Colonic mucosa (tissue), 4 donors: ENCODE results near the gene CASP1. TPM values are rescaled to one million over a fixed set of nuclear protein-coding genes. Genes with fewer than 3 reads are reported as not detected.

ENCODE experiments used
- DNase-seq: peaks from one replicate; pipeline ENCODE4 v3.0.0-alpha.2; 2020
- H3K27ac ChIP-seq: fragments of 200-600 bp; one replicate; pipeline ENCODE4 v1.8.0; 2021
- H3K27me3 ChIP-seq: fragments of 200-600 bp; one replicate; pipeline ENCODE4 v1.8.0; 2021
- H3K36me3 ChIP-seq: fragments of 200-600 bp; one replicate; pipeline ENCODE4 v1.8.0; 2021
- H3K4me1 ChIP-seq: fragments of 200-600 bp; one replicate; pipeline ENCODE4 v1.8.0; 2021; ENCODE audit warnings: mild to moderate bottlenecking
- H3K4me3 ChIP-seq: fragments of 200-600 bp; one replicate; pipeline ENCODE4 v1.8.0; 2021
- H3K9ac ChIP-seq, 2 donors: one replicate each; pipeline ENCODE4 v1.7.0; 2013; ENCODE audit warnings: control low read depth in 2 of 2, low read depth in 2 of 2, low read length in 2 of 2
- H3K9me3 ChIP-seq: fragments of 200-600 bp; one replicate; pipeline ENCODE4 v1.8.0; 2021
- intact Hi-C: fragments of 100-400 bp; cut with DNase I; formaldehyde crosslinking; loops from one replicate; pipeline ENCODE4 v1.14.1; 2022
- total RNA-seq, 2 donors: library from RNA; stranded (reverse); fragmentation: NEBNext Ultra II Directional in 1 of 2; extraction: Animal tissue kit (Norgen Biotek cat#: 25700) in 1 of 2; gene quantifications; one replicate each; pipeline ENCODE4 v1.2.1, GENCODE V29; 2021
- TF ChIP-seq, protein P1 (sequence below): fragments of 200-600 bp; IDR thresholded peaks from one replicate; pipeline ENCODE4 v1.8.0; 2022; ENCODE audit warnings: antibody characterized with exemption, mild to moderate bottlenecking
- donor health status: healthy.
- donor health status: DM: no; HTN: no; CAD: no.
- donor health status: DM: no; HTN: no; CAD: no.

The CASP1 gene
- total RNA-seq, 2 donors from 2014 or later = 68.7 to 73.7 TPM

DNA sequence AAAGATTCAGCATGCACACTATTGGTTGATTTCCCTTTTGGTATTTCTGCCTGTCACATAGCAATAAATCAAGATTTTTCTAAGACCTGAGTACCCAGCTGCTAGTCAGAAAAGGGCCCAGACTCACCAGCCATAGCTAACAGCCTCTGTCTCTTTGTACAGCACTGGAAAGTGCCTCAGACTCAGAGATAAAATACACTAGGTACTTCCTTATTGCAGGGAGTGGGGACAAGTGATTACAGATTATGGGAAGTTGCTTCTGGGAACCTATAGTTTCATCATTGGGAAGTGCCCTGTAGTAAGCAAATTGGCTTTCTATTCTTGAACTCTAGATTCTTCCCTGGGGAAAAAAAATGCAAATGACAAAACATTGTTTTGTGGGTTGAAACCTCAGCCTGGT is 11.9 kb downstream of the CASP1 start, which contains the start of gene CASP5:
Gene CASP5 (minus strand): TSS at position 166 of the 400 bp plus-strand sequence. CDS start 32 bp downstream, at position 134.
- Histone ChIP-seq H3K9ac (peak within 1 kb of the TSS in 1 of 2 donors; percentile 36), H3K27me3 (no peaks in the 10 kb centered on the region), H3K27ac (peak within 1 kb of the TSS; percentile 80), H3K4me3 (peak within 1 kb of the TSS; percentile 14), H3K36me3 (peaks cover 5% of the 10 kb centered on the region), H3K4me1 (peaks cover 7% of the 10 kb centered on the region), H3K9me3 (no peaks in the 10 kb centered on the region)
- DNase-seq = peak; percentile 49
- intact Hi-C loops = no loop called here
- TF ChIP-seq, protein P1, sequence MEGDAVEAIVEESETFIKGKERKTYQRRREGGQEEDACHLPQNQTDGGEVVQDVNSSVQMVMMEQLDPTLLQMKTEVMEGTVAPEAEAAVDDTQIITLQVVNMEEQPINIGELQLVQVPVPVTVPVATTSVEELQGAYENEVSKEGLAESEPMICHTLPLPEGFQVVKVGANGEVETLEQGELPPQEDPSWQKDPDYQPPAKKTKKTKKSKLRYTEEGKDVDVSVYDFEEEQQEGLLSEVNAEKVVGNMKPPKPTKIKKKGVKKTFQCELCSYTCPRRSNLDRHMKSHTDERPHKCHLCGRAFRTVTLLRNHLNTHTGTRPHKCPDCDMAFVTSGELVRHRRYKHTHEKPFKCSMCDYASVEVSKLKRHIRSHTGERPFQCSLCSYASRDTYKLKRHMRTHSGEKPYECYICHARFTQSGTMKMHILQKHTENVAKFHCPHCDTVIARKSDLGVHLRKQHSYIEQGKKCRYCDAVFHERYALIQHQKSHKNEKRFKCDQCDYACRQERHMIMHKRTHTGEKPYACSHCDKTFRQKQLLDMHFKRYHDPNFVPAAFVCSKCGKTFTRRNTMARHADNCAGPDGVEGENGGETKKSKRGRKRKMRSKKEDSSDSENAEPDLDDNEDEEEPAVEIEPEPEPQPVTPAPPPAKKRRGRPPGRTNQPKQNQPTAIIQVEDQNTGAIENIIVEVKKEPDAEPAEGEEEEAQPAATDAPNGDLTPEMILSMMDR = no peak

DNA sequence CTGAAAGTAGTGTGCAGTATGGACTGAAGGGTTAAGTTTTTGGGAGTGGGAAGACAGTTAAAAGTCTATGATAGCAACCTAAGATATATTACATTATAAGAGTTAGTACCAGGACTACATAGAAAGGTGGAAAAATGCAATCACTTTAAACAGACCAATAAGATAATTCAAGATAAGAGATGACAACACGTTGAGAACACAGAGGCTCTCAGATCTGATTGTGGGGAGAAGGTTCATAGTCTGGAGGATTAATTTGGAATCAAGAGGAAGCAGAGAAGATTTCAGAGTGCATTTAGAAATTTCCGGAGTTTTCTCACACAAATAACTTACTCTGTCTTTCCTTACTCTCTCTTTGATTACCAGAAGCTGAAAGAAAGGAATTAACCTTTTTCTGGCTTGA is 12.4 kb downstream of the CASP1 start:
- Histone ChIP-seq H3K36me3 (peaks cover 5% of the 10 kb centered on the region), H3K27ac (peak overlapping the region; percentile 80), H3K9ac (peak overlapping the region in 1 of 2 donors; percentile 36), H3K4me3 (peak overlapping the region; percentile 14), H3K27me3 (no peaks in the 10 kb centered on the region), H3K9me3 (no peaks in the 10 kb centered on the region), H3K4me1 (peaks cover 7% of the 10 kb centered on the region)
- intact Hi-C loops = no loop called here
- TF ChIP-seq, protein P1 = no peak
- DNase-seq = no peak

DNA sequence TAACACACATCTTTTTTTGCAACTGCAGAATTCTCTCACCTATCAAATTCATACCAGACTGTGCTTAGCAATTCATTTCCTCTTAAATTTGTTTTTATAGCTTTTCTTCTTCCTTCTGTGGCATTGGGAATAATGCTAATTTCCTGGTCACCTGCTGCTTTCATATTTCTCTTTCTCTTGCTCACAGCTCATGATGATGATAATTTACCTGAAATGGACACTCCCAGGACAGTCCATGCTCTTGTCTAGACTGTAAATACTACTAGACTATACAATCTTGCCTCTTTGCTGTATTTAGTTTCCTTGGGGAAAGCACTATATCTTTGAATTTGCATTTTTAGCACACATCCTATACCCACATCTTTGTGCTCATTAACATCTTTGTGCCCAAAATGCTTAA is 27.5 kb downstream of the CASP1 start:
- no peak overlapping the region for H3K4me3 ChIP-seq
- no peaks in the 10 kb centered on the region for H3K27me3 ChIP-seq
- intact Hi-C loops = no loop called here
- no peaks in the 10 kb centered on the region for H3K4me1 ChIP-seq
- H3K27ac ChIP-seq = no peak overlapping the region
- H3K9ac ChIP-seq = no peak overlapping the region
- TF ChIP-seq, protein P1 = no peak
- H3K36me3 ChIP-seq = no peaks in the 10 kb centered on the region
- no peak for DNase-seq
- no peaks in the 10 kb centered on the region for H3K9me3 ChIP-seq

DNA sequence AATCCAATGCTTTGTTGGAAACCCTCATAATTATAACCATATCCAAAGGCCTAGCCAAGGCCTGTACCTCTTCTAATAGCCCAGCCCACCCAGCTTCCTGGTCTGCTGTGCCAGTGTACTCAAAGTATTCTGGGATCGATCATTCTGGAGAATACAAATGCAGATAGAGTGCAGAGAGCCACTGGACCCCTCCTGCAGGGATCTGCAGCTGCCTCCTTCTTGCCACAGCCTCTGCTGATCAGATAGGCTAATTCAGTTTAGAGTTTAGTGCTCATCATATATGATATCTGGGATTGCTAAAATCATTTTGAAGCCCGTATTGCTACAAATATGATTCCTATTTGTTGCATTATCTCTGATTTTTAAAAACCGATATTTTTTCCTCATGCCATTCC is 29.5 kb downstream of the CASP1 start:
- H3K9ac ChIP-seq = no peak overlapping the region
- no peak for DNase-seq
- H3K9me3 ChIP-seq = no peaks in the 10 kb centered on the region
- no peaks in the 10 kb centered on the region for H3K36me3 ChIP-seq
- no peaks in the 10 kb centered on the region for H3K4me1 ChIP-seq
- no peak overlapping the region for H3K27ac ChIP-seq
- intact Hi-C loops = no loop called here
- H3K27me3 ChIP-seq = no peaks in the 10 kb centered on the region
- no peak overlapping the region for H3K4me3 ChIP-seq
- TF ChIP-seq, protein P1 = no peak

DNA sequence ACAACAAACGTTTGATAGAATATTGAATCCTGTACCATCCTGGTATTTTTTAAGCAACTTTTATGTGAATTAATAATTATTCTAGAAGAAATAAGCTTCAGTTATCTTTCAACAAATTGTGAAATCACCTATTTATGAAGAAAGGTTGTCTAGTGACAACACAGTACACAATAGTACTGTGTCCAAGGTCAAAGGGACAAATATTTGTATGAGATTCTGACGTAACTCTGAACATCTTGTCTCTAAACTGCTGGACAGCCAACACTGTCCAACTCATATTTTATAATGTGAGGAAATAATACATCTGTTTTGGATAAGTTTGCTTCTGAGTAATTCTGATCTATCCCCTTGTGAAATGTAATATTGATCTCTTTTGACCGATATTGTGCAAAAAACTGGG is 30.9 kb downstream of the CASP1 start:
- Histone ChIP-seq H3K27ac (no peak overlapping the region), H3K4me1 (no peaks in the 10 kb centered on the region), H3K4me3 (no peak overlapping the region), H3K9me3 (no peaks in the 10 kb centered on the region), H3K9ac (no peak overlapping the region), H3K27me3 (no peaks in the 10 kb centered on the region), H3K36me3 (no peaks in the 10 kb centered on the region)
- TF ChIP-seq, protein P1 = no peak
- intact Hi-C loops = no loop called here
- DNase-seq = no peak
